ENCODE data around the gene ARL6IP6. TPM values are rescaled to one million over a fixed set of nuclear protein-coding genes. Genes with fewer than 3 reads are reported as not detected.
"Not testable (repeated sequence)": the region's sequence is repeated elsewhere in the genome, so short reads cannot be mapped to it uniquely, and the experiment has no call there.

The ARL6IP6 gene
- total RNA-seq, 2 donors from 2014 or later = 10.3 to 12.9 TPM

GRCh38 chr2:152718909-152719645 lies 657 bp downstream of the ARL6IP6 start:
- no peak for DNase-seq (ENCODE audit: low spot score)
- intact Hi-C loops (cut with DNase I) = loop anchor here in 1 of 2 donors (5.0 kb wide), 1 partner anchor 847 kb away; no protein-coding TSS in a partner anchor

- intact Hi-C loops (cut with DNase I) = no loop called here
- no peak for DNase-seq (ENCODE audit: low spot score)
Measured at GRCh38 chr2:152720794-152721193, 2.4 kb downstream of the ARL6IP6 start.

GRCh38 chr2:152722639-152723038 lies 4.2 kb downstream of the ARL6IP6 start:
- DNase-seq (ENCODE audit: low spot score); intact Hi-C loops (cut with DNase I): not testable (repeated sequence)

GRCh38 chr2:152723918-152724317 lies 5.5 kb downstream of the ARL6IP6 start:
- DNase-seq (ENCODE audit: low spot score) = no peak
- intact Hi-C loops (cut with DNase I) = no loop called here

- intact Hi-C loops (cut with DNase I) = no loop called here
- no peak for DNase-seq (ENCODE audit: low spot score)
Measured at GRCh38 chr2:152729844-152730243, 11.4 kb downstream of the ARL6IP6 start.

GRCh38 chr2:152730591-152731333 lies 12.3 kb downstream of the ARL6IP6 start:
- intact Hi-C loops (cut with DNase I) = no loop called here
- no peak for DNase-seq (ENCODE audit: low spot score)

GRCh38 chr2:152737509-152737908 lies 19.1 kb downstream of the ARL6IP6 start:
- DNase-seq (ENCODE audit: low spot score); intact Hi-C loops (cut with DNase I): not testable (repeated sequence)

GRCh38 chr2:152738438-152738837 lies 20.0 kb downstream of the ARL6IP6 start:
- DNase-seq (ENCODE audit: low spot score) = no peak
- intact Hi-C loops (cut with DNase I) = no loop called here

GRCh38 chr2:152739705-152740104 lies 21.3 kb downstream of the ARL6IP6 start:
- DNase-seq (ENCODE audit: low spot score); intact Hi-C loops (cut with DNase I): not testable (repeated sequence)

- intact Hi-C loops (cut with DNase I) = no loop called here
- DNase-seq (ENCODE audit: low spot score) = no peak
Measured at GRCh38 chr2:152740743-152741328, 22.4 kb downstream of the ARL6IP6 start.

- intact Hi-C loops (cut with DNase I) = no loop called here
- DNase-seq (ENCODE audit: low spot score) = no peak
Measured at GRCh38 chr2:152743002-152743401, 24.6 kb downstream of the ARL6IP6 start.

GRCh38 chr2:152747751-152748150 lies 29.3 kb downstream of the ARL6IP6 start:
- intact Hi-C loops (cut with DNase I); DNase-seq (ENCODE audit: low spot score): not testable (repeated sequence)

- intact Hi-C loops (cut with DNase I) = no loop called here
- no peak for DNase-seq (ENCODE audit: low spot score)
Measured at GRCh38 chr2:152755029-152755428, 36.6 kb downstream of the ARL6IP6 start.

GRCh38 chr2:152759290-152760072 lies 41.1 kb downstream of the ARL6IP6 start:
- intact Hi-C loops (cut with DNase I) = no loop called here
- DNase-seq (ENCODE audit: low spot score) = no peak

GRCh38 chr2:152761214-152761613 lies 42.8 kb downstream of the ARL6IP6 start:
- intact Hi-C loops (cut with DNase I) = no loop called here
- DNase-seq (ENCODE audit: low spot score) = no peak

GRCh38 chr2:152762202-152762601 lies 43.8 kb downstream of the ARL6IP6 start:
- DNase-seq (ENCODE audit: low spot score) = no peak
- intact Hi-C loops (cut with DNase I) = no loop called here

GRCh38 chr2:152763208-152763607 lies 44.8 kb downstream of the ARL6IP6 start:
- DNase-seq (ENCODE audit: low spot score); intact Hi-C loops (cut with DNase I): not testable (repeated sequence)

- intact Hi-C loops (cut with DNase I) = no loop called here
- DNase-seq (ENCODE audit: low spot score) = no peak
Measured at GRCh38 chr2:152763651-152764050, 45.2 kb downstream of the ARL6IP6 start.

GRCh38 chr2:152766928-152767327 lies 48.5 kb downstream of the ARL6IP6 start:
- no peak for DNase-seq (ENCODE audit: low spot score)
- intact Hi-C loops (cut with DNase I) = no loop called here

- intact Hi-C loops (cut with DNase I) = no loop called here
- DNase-seq (ENCODE audit: low spot score) = no peak
Measured at GRCh38 chr2:152781175-152781574, 62.8 kb downstream of the ARL6IP6 start.

Measured in posterior vena cava (tissue), 2 donors.